Suprapubic skin (tissue), 4 donors: ENCODE measurements around the gene FATE1. TPM values are rescaled to one million over a fixed set of nuclear protein-coding genes. Genes with fewer than 3 reads are reported as not detected.

ENCODE experiments used
- DNase-seq, 2 donors: peaks; one replicate each; pipeline ENCODE4 v3.0.0-alpha.2; 2019; ENCODE audit warnings: low spot score in 2 of 2
- H3K27ac ChIP-seq: fragments of 200-600 bp; sonication (generic); one replicate; pipeline ENCODE4 v1.5.1; 2019
- H3K27me3 ChIP-seq: fragments of 200-600 bp; sonication (generic); one replicate; pipeline ENCODE4 v1.5.1; 2019
- H3K36me3 ChIP-seq: fragments of 200-600 bp; sonication (generic); one replicate; pipeline ENCODE4 v1.5.1; 2019
- H3K4me1 ChIP-seq: fragments of 200-600 bp; sonication (generic); one replicate; pipeline ENCODE4 v1.5.1; 2019
- H3K4me3 ChIP-seq: fragments of 200-600 bp; sonication (generic); one replicate; pipeline ENCODE4 v1.5.1; 2019; ENCODE audit warnings: mild to moderate bottlenecking
- H3K9me3 ChIP-seq: fragments of 200-600 bp; sonication (generic); one replicate; pipeline ENCODE4 v1.5.1; 2019
- CTCF ChIP-seq, 2 donors: fragments of 200-600 bp in 1 of 2; fragments of 450-650 bp in 1 of 2; sonication (generic) in 1 of 2; IDR thresholded peaks; one replicate each; pipeline ENCODE4 v1.5.1; 2016 to 2019; ENCODE audit warnings: antibody characterized with exemption in 2 of 2, mild to moderate bottlenecking in 1 of 2, moderate library complexity in 1 of 2
- EP300 ChIP-seq: sonication (generic); formaldehyde crosslinking; IDR thresholded peaks from one replicate; pipeline ENCODE4 v1.6.1; 2017; ENCODE audit warnings: antibody characterized with exemption
- POLR2A ChIP-seq, 2 donors: fragments of 450-650 bp; IDR thresholded peaks; one replicate each; pipeline ENCODE4 v1.6.1; 2017; ENCODE audit warnings: antibody characterized with exemption in 2 of 2, mild to moderate bottlenecking in 2 of 2, moderate library complexity in 2 of 2
- POLR2AphosphoS5 ChIP-seq, 3 donors: sonication (generic); formaldehyde crosslinking; IDR thresholded peaks; one replicate each; pipeline ENCODE4 v1.6.1; 2017; ENCODE audit warnings: antibody characterized with exemption in 3 of 3
- WGBS: methylation state at CpG from one replicate; pipeline ENCODE4 v1.1.5; 2018; 5-methylcytosine and 5-hydroxymethylcytosine counted together
- total RNA-seq, 4 donors: library from RNA; depleted of rRNA; stranded (reverse); fragments of >200 nt; gene quantifications; one replicate each; pipeline ENCODE4 v1.1.0, GENCODE V29; 2016

The FATE1 gene
- total RNA-seq, 4 donors from 2014 or later, result not detected

GRCh38 chrX:151687635-151688034 lies 28.2 kb upstream of the FATE1 start:
- no peaks in the 10 kb centered on the region for H3K9me3 ChIP-seq
- H3K4me1 ChIP-seq, result no peaks in the 10 kb centered on the region
- H3K27me3 ChIP-seq, result no peaks in the 10 kb centered on the region
- TF ChIP-seq POLR2AphosphoS5 (IDR thresholded peaks at IDR 0.05) (no peak), EP300 (no peak), POLR2A (IDR thresholded peaks at IDR 0.05) (no peak), CTCF (IDR thresholded peaks at IDR 0.05) (no peak)
- no peak overlapping the region for H3K27ac ChIP-seq
- no peak overlapping the region for H3K4me3 ChIP-seq
- no peak for DNase-seq
- H3K36me3 ChIP-seq, result no peaks in the 10 kb centered on the region

GRCh38 chrX:151688695-151689094 lies 27.1 kb upstream of the FATE1 start:
- Histone ChIP-seq H3K4me1 (no peaks in the 10 kb centered on the region), H3K4me3 (no peak overlapping the region), H3K36me3 (no peaks in the 10 kb centered on the region), H3K27me3 (no peaks in the 10 kb centered on the region), H3K27ac (no peak overlapping the region), H3K9me3 (no peaks in the 10 kb centered on the region)
- DNase-seq, result no peak
- TF ChIP-seq EP300, result no peak
- no peak for TF ChIP-seq POLR2AphosphoS5 (IDR thresholded peaks at IDR 0.05)
- TF ChIP-seq CTCF (IDR thresholded peaks at IDR 0.05), result no peak
- no peak for TF ChIP-seq POLR2A (IDR thresholded peaks at IDR 0.05)

- Histone ChIP-seq H3K36me3 (no peaks in the 10 kb centered on the region), H3K4me3 (no peak overlapping the region), H3K27ac (no peak overlapping the region), H3K27me3 (peaks cover 7% of the 10 kb centered on the region), H3K4me1 (peaks cover 4% of the 10 kb centered on the region), H3K9me3 (no peaks in the 10 kb centered on the region)
- TF ChIP-seq EP300, result no peak
- no peak for TF ChIP-seq CTCF (IDR thresholded peaks at IDR 0.05)
- no peak for TF ChIP-seq POLR2AphosphoS5 (IDR thresholded peaks at IDR 0.05)
- no peak for TF ChIP-seq POLR2A (IDR thresholded peaks at IDR 0.05)
- 81% methylated on average over 6 of the region's 6 CpGs for WGBS
- no peak for DNase-seq
These were observed 23.0 kb upstream of the FATE1 start for GRCh38 chrX:151692825-151693224.

GRCh38 chrX:151694121-151694520 lies 21.7 kb upstream of the FATE1 start:
- H3K27me3 ChIP-seq, result peaks cover 7% of the 10 kb centered on the region
- H3K36me3 ChIP-seq, result no peaks in the 10 kb centered on the region
- H3K4me1 ChIP-seq, result peaks cover 4% of the 10 kb centered on the region
- 66% methylated on average over 12 of the region's 12 CpGs for WGBS
- no peak overlapping the region for H3K27ac ChIP-seq
- TF ChIP-seq EP300 (no peak), CTCF (IDR thresholded peaks at IDR 0.05) (no peak), POLR2AphosphoS5 (IDR thresholded peaks at IDR 0.05) (no peak), POLR2A (IDR thresholded peaks at IDR 0.05) (no peak)
- DNase-seq, result no peak
- H3K9me3 ChIP-seq, result no peaks in the 10 kb centered on the region
- H3K4me3 ChIP-seq, result no peak overlapping the region

GRCh38 chrX:151694661-151695582 lies 20.9 kb upstream of the FATE1 start, which contains the start of gene PRRG3:
Gene PRRG3 (plus strand): TSS chrX:151695458. CDS start chrX:151698815, 3,357 bp downstream.
- TF ChIP-seq CTCF (IDR thresholded peaks at IDR 0.05) (no peak), POLR2AphosphoS5 (IDR thresholded peaks at IDR 0.05) (no peak)
- H3K4me1 ChIP-seq, result peaks cover 4% of the 10 kb centered on the region
- peak within 1 kb of the TSS; percentile 44 for H3K4me3 ChIP-seq
- H3K27me3 ChIP-seq, result peaks cover 7% of the 10 kb centered on the region
- DNase-seq, result no peak
- no peaks in the 10 kb centered on the region for H3K9me3 ChIP-seq
- H3K27ac ChIP-seq, result peak within 1 kb of the TSS; percentile 56
- no peaks in the 10 kb centered on the region for H3K36me3 ChIP-seq
- 42% methylated on average over 32 of the region's 100 CpGs for WGBS
